ENCODE data around the gene ATP5MG.
"Not testable (repeated sequence)": the region's sequence is repeated elsewhere in the genome, so short reads cannot be mapped to it uniquely, and the experiment has no call there.

The ATP5MG gene

DNA sequence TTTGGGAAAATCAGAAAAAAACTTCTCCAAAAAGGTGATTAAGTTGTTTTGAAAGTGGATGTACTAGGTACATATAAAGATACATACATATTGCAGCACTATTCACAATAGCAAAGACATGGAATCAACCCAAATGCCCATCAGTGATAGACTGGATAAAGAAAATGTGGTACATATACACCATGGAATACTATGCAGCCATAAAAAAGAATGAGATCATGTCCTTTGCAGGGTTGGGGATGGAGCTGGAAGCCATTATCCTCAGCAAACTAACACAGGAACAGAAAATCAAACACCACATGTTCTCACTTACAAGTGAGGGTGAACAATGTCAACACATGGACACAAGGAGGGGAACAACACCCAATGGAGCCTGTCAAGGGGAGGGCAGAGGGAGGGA, 15.5 kb downstream of the ATP5MG start:
- DNase-seq, H3K9me3 Mint-ChIP-seq, H3K27ac Mint-ChIP-seq, H3K27me3 Mint-ChIP-seq, H3K36me3 Mint-ChIP-seq, H3K4me1 Mint-ChIP-seq, CTCF ChIA-PET, H3K4me3 Mint-ChIP-seq: not testable (repeated sequence)

DNA sequence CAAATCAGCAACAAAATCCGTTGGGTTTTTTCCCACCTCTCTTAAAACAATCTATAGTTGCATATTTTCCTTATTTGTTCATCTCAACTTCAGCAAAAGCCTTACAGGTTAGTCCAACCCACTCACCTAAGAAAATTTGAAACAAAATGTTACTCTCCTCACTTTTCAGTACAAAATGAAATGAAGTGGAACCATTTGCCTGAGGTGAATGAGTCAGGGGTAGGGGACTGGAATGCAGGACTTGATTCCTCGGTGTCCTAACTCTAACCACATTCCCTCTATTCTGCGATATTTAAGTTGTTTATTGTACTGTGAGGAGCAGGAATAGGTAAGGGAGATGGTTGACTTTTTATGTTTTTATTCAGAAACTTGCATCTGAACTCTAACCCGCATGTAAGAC, 16.4 kb downstream of the ATP5MG start:
- H3K36me3 Mint-ChIP-seq, result peaks cover 1% of the 10 kb centered on the region
- DNase-seq, result no peak
- no peaks in the 10 kb centered on the region for H3K9me3 Mint-ChIP-seq
- H3K27ac Mint-ChIP-seq, result no peak overlapping the region
- no peaks in the 10 kb centered on the region for H3K4me1 Mint-ChIP-seq
- H3K27me3 Mint-ChIP-seq, result no peaks in the 10 kb centered on the region
- no peak overlapping the region for H3K4me3 Mint-ChIP-seq
- CTCF ChIA-PET, result no interaction called here

DNA sequence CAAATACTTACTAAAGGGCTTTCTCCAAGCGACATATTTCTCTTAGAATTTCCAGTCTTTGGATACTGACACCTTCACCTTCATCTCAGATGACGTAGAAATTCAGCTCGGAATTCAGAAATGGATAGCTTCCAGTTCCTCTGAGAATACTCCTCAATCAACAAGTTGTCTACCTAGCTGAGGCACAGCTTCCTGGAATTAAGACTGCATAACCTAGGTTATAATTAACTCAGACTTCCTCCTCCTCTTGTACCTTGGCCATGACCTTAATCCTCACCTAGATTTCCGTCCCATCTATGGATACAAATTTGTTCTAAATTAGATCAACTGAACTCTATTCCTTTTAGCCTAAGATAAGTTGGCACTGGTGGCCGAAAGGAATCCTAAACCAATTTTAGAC, 17.4 kb downstream of the ATP5MG start:
- no peaks in the 10 kb centered on the region for H3K9me3 Mint-ChIP-seq
- CTCF ChIA-PET, result interaction anchor here (1.6 kb wide), 1 partner anchor 12 kb away, joined by 3 read pairs; no protein-coding TSS in a partner anchor

DNA sequence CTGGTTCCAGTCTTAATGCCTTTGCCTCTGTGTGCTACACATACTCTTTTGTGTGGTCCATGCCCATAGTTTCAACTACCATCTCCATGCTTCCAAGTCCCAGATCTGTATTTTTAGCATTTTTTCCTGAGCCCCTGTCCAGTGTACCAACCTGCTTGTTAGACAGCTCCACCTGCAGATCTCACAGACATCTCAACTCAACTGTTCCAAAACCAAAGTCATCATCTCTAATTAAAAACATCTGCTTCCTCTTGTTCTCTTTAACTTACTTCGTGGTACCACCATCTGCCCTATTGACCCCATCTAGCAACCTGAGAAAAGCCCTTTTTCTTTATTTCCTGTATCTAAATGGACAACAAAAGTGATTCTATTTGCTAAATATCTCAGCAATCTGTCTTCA, 26.3 kb downstream of the ATP5MG start:
- CTCF ChIA-PET, result interaction anchor here (1.4 kb wide), 1 partner anchor 18 kb away, joined by 3 read pairs; no protein-coding TSS in a partner anchor
- Mint-ChIP-seq H3K27ac (no peak overlapping the region), H3K4me3 (no peak overlapping the region), H3K36me3 (no peaks in the 10 kb centered on the region), H3K4me1 (no peaks in the 10 kb centered on the region), H3K27me3 (peaks cover 25% of the 10 kb centered on the region), H3K9me3 (no peaks in the 10 kb centered on the region)
- no peak for DNase-seq

More for the DNA sequence above, 17.4 kb downstream of the ATP5MG start:
- no peak for DNase-seq
- peaks cover 1% of the 10 kb centered on the region for H3K36me3 Mint-ChIP-seq
- H3K4me1 Mint-ChIP-seq, result no peaks in the 10 kb centered on the region
- no peak overlapping the region for H3K27ac Mint-ChIP-seq
- H3K27me3 Mint-ChIP-seq, result no peaks in the 10 kb centered on the region
- H3K4me3 Mint-ChIP-seq, result no peak overlapping the region

DNA sequence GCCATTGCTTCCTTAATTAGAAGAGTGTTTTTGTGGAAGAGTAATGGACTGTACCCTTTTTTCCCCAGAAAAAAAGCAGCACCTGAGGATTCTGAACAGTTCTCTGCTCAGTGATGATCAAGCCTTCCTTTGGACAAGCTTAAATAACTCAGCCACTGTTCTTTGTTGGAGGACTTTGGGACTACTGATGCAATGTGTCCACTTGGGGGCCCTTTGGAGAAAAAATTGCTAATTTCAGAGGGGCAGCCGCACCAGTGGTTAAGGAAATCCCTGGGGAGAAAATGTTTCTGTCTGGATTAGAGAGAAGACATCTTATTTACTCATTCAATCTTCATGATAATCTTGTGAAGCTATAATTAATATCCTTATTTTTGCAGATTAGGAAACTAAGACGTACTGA, 29.6 kb downstream of the ATP5MG start:
- Mint-ChIP-seq H3K36me3 (no peaks in the 10 kb centered on the region), H3K4me3 (no peak overlapping the region), H3K4me1 (peaks cover 15% of the 10 kb centered on the region), H3K27me3 (peaks cover 27% of the 10 kb centered on the region), H3K9me3 (no peaks in the 10 kb centered on the region), H3K27ac (no peak overlapping the region)
- no peak for DNase-seq
- CTCF ChIA-PET, result interaction anchor here (0.5 to 1.2 kb wide), 4 partner anchors 12 to 452 kb away, joined by 3 to 5 read pairs (median 3); no protein-coding TSS in a partner anchor

DNA sequence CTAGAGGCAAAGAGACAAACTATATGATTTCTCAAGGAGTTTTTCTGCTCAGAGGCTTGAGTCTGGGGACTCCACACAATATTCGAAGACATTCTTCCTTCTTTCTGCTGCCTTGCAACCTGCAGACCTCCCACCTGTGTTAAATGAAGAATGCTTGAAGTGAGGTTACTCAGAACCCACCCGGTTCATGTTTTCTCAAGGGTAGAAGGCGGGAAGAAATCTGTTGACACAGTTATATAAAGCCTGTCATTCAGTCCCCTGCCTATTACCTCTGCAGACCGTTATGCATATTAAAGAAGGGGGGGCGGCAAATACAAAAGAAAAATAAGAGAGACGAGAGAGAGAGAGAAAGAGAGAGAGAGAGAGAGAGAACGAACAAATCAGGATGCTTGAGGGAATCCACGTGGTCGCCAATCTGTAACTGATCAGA, 32.7 kb downstream of the ATP5MG start:
- Mint-ChIP-seq H3K9me3 (no peaks in the 10 kb centered on the region), H3K27ac (peak overlapping the region; percentile 96), H3K4me1 (peaks cover 23% of the 10 kb centered on the region), H3K4me3 (peak overlapping the region; percentile 88), H3K36me3 (peaks cover 5% of the 10 kb centered on the region), H3K27me3 (peaks cover 15% of the 10 kb centered on the region)
- DNase-seq, result no peak
- CTCF ChIA-PET, result interaction anchor here (1.3 to 2.3 kb wide), 2 partner anchors 28 to 36 kb away, joined by 4 to 7 read pairs; no protein-coding TSS in a partner anchor

DNA sequence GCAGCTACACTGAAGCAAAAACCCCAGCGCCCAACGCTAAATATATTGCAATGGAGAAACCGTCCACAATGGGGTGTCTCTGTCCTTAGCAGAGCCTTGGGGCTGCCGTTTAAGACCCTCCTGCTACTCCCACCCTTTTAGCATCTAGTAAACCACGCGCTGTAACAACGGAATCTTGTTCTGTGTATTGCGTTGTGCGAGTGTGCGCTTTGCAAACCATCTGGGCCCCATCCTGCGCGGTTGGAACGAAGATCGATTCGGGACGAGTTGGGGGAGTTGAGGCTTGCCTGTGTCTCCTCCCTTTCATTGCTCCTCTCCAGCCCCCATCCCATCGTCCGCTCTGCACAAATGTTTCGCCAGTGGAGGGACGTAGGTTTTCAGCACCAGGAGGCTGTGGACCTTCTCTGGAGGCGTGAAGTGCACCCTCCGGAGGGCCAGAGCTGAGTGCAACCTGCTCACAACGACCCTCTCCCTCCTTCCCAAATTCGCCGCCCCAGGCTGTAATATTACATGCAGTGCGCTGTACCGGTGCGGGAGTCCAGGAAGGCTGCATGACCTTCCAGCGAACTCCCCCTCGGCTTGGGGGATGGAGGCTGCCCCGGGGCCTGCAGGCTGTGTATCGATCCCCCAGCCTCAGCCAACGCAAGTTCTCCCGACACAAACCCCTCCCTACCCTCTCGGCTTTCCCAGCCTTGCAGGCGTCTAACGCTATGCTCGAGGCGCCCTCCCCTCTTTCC, 33.3 kb downstream of the ATP5MG start:
- H3K4me3 Mint-ChIP-seq, result peak overlapping the region; percentile 88
- peaks cover 15% of the 10 kb centered on the region for H3K27me3 Mint-ChIP-seq
- peak overlapping the region; percentile 96 for H3K27ac Mint-ChIP-seq
- peak; percentile 72 for DNase-seq
- no peaks in the 10 kb centered on the region for H3K9me3 Mint-ChIP-seq
- peaks cover 29% of the 10 kb centered on the region for H3K4me1 Mint-ChIP-seq
- CTCF ChIA-PET, result interaction anchor here (1.0 to 2.3 kb wide), 5 partner anchors 9 to 263 kb away, joined by 3 to 7 read pairs (median 4); no protein-coding TSS in a partner anchor
- H3K36me3 Mint-ChIP-seq, result peaks cover 9% of the 10 kb centered on the region

DNA sequence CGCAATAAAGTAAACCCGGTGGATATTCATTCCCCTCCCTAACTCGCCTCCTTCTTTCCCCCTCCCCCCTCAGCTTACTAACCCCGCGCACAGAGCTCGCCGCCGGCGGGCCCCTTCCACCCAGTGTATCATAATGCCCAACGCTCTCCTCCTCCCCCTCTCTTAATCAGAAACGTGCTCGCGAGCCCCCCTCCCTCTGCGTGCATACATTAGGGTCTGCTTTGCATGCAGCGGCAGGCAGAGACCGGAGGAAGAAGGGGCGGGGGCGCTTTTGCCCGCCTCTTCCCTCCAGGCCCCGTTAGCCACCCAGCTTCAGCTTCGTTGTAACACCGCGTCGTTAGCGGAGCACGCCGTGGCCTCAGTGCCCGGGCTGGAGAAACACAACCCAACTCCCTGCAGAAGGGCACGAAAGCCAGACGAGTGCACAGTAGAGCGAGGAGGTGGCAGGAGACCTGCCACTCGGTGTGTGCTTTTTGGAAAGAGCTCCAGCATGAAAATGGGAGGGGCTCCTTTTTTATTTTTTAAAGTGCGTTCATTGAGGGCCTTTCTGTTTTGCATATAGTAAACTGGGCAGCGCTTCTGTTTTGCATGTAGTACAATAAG, 34.0 kb downstream of the ATP5MG start:
- peak overlapping the region; percentile 96 for H3K27ac Mint-ChIP-seq

DNA sequence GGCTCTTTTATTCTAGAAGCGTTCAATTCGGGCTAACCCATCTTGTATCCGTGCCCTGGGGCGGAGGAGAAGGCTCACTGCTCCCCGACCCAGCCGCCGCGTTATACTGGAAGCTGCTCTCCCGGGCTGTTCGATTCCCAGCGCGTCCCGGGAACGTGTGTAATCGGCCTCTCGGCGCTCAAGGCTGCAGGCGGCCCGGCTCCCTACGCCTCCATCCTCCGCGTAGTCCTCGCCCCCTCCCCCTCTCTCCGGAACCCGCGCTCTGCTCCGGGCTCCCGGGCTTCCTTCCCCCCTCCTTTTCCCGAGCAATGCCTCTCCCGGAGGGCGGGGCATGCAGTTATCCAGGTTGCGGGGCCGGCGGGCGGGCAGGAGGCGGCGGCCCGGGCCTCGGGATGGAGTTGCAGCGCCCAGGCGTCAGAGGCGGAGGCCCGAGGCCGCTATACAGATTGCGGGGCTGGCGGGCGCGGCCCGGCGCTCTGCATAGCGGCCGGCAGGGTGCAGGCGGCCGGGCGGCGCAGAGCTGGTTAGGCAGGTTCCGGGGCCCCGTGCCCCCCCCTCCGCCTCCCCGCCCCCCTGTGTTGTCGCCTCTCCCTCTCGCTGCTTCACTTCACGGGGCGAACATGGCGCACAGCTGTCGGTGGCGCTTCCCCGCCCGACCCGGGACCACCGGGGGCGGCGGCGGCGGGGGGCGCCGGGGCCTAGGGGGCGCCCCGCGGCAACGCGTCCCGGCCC, 34.7 kb downstream of the ATP5MG start, which contains the start of gene KMT2A:
Gene KMT2A (plus strand): TSS at position 600 of the 732 bp plus-strand sequence. CDS start 21 bp downstream, at position 621.
- Mint-ChIP-seq H3K36me3 (peaks cover 12% of the 10 kb centered on the region), H3K27ac (peak within 1 kb of the TSS; percentile 96), H3K27me3 (peaks cover 12% of the 10 kb centered on the region), H3K9me3 (no peaks in the 10 kb centered on the region), H3K4me3 (peak within 1 kb of the TSS; percentile 93), H3K4me1 (peaks cover 42% of the 10 kb centered on the region)
- CTCF ChIA-PET, result interaction anchor here (1.0 to 2.3 kb wide), 3 partner anchors 38 to 265 kb away, joined by 3 to 7 read pairs (median 5); no protein-coding TSS in a partner anchor
- peak; percentile 93 for DNase-seq

More for the DNA sequence above, 34.0 kb downstream of the ATP5MG start:
- Mint-ChIP-seq H3K4me1 (peaks cover 35% of the 10 kb centered on the region), H3K9me3 (no peaks in the 10 kb centered on the region), H3K27me3 (peaks cover 15% of the 10 kb centered on the region), H3K36me3 (peaks cover 10% of the 10 kb centered on the region), H3K4me3 (peak overlapping the region; percentile 88)
- CTCF ChIA-PET, result interaction anchor here (1.0 to 2.3 kb wide), 5 partner anchors 8 to 264 kb away, joined by 3 to 7 read pairs (median 4); no protein-coding TSS in a partner anchor
- DNase-seq, result peak; percentile 80

DNA sequence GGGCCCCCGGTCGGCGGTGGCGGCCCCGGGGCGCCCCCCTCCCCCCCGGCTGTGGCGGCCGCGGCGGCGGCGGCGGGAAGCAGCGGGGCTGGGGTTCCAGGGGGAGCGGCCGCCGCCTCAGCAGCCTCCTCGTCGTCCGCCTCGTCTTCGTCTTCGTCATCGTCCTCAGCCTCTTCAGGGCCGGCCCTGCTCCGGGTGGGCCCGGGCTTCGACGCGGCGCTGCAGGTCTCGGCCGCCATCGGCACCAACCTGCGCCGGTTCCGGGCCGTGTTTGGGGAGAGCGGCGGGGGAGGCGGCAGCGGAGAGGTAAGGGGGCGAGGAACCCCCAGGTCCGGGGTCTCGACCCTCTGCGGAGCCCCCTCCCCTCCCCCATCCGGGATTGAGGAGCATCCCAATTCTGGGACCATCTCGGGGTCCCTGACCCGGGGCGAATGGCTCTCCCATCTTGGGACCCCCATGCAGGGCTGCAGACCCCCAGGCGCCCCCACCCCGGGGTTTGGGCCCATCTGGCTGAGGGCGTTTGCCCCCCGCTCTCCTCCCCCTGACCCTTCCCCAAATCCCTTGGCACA, 35.3 kb downstream of the ATP5MG start:
- H3K27ac Mint-ChIP-seq, result peak overlapping the region; percentile 94
- peaks cover 15% of the 10 kb centered on the region for H3K36me3 Mint-ChIP-seq
- peak; percentile 63 for DNase-seq
- peaks cover 9% of the 10 kb centered on the region for H3K27me3 Mint-ChIP-seq
- peaks cover 49% of the 10 kb centered on the region for H3K4me1 Mint-ChIP-seq
- peak overlapping the region; percentile 93 for H3K4me3 Mint-ChIP-seq
- H3K9me3 Mint-ChIP-seq, result no peaks in the 10 kb centered on the region
- CTCF ChIA-PET, result no interaction called here

DNA sequence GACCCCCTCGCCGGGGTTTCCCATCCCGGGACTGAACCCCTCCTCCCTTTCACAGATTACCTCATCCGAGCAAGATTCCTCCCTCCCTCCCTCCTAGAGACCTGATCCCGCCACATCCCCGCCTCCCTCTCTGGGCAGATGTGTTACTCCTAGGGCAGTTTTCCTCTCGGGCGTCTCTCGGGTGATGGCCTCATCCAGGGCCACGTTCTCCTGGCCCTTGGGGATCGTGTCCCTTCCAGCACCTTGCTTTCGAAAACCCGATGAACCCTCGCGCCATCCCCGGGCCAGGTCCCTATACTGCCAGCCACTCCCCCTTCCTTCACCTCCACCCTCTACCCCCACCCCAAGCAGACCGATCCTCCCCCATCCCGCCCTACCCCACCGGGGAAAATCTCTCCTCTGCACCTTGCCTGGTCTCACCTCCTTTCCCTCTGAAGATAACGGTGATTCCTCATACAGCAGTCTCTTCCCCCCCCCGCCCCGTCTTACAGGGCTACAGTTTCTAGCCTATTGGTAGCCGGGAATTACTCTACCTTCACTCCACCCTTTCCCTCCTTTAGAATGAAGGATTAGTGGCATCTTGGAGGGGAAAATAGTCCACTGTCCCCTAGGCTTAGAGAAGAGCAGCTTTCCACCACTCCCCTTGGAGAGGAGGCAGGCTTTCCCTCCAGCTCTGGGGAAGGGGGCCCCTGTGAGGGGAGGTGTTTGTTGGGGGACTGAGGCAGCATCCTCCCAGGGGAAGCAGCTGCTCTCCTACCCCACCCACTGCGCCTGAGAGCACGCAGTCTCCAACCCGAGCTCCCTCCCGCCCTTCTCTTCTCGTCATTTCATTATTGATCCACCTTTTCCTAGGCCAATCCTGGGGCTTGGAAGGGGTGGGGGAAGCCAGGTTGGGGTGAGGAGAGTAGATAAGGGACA, 36.1 kb downstream of the ATP5MG start:
- H3K4me1 Mint-ChIP-seq, result peaks cover 56% of the 10 kb centered on the region
- H3K27me3 Mint-ChIP-seq, result peaks cover 4% of the 10 kb centered on the region
- peak overlapping the region; percentile 93 for H3K4me3 Mint-ChIP-seq
- DNase-seq, result peak; percentile 67
- peak overlapping the region; percentile 94 for H3K27ac Mint-ChIP-seq
- CTCF ChIA-PET, result no interaction called here
- H3K36me3 Mint-ChIP-seq, result peaks cover 23% of the 10 kb centered on the region
- H3K9me3 Mint-ChIP-seq, result no peaks in the 10 kb centered on the region

DNA sequence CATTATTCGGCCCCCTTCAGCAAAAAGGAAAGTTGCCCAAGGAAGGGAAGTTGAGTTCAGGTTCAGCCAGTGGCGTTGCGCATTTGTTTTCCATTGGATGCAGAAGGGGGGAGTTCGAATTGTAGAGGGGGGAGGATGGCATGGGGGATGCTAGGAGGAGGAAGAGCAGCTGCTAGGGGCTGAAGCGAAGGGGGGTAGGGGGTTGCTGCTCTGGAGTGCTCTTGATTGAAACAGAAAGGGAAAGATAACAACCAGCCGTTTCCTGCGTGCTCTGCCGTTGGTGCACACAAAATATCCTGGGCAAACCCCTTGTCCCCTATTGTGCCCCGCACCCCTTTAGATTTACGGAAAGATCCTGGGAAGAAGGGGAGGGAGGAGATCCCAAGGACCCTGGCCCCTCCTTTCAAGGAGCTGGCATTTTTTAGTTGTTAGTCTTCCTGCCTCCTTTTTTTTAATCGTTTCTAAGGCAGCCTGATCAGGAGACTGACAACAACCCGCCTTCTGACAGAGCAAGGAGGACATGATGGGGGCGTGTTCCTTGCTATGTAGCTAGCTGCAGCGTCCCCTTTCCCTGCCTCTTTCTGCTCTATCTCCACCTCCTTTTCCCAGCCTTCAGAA, 37.0 kb downstream of the ATP5MG start:
- peak overlapping the region; percentile 93 for H3K4me3 Mint-ChIP-seq
- peak; percentile 76 for DNase-seq
- H3K4me1 Mint-ChIP-seq, result peaks cover 66% of the 10 kb centered on the region
- peaks cover 4% of the 10 kb centered on the region for H3K27me3 Mint-ChIP-seq
- CTCF ChIA-PET, result interaction anchor here (1.2 kb wide), 1 partner anchor 8 kb away, joined by 3 read pairs; no protein-coding TSS in a partner anchor
- no peaks in the 10 kb centered on the region for H3K9me3 Mint-ChIP-seq
- peak overlapping the region; percentile 94 for H3K27ac Mint-ChIP-seq
- peaks cover 29% of the 10 kb centered on the region for H3K36me3 Mint-ChIP-seq

Measured in activated naive CD4-positive, alpha-beta T cell treated with anti-CD3 and anti-CD28 coated beads, Interleukin-2, amount 10 ng/mL, durations not matched to agents 7 days and 5 days (primary cell).